NOMO-1 treated with dmso at 0.1 percent for 144 hours (cell line): ENCODE data around the gene NKD1.
"Not testable (repeated sequence)": the region's sequence is repeated elsewhere in the genome, so short reads cannot be mapped to it uniquely, and the experiment has no call there.

Experiments
- DNase-seq: peaks from one replicate; lab custom pipeline; 2025; ENCODE audit not compliant: unreplicated experiment; lab: John Stamatoyannopoulos, UW

NKD1 gene

GRCh38 chr16:50575743-50576142, 27.5 kb downstream of the NKD1 start:
- no peak for DNase-seq

DNA sequence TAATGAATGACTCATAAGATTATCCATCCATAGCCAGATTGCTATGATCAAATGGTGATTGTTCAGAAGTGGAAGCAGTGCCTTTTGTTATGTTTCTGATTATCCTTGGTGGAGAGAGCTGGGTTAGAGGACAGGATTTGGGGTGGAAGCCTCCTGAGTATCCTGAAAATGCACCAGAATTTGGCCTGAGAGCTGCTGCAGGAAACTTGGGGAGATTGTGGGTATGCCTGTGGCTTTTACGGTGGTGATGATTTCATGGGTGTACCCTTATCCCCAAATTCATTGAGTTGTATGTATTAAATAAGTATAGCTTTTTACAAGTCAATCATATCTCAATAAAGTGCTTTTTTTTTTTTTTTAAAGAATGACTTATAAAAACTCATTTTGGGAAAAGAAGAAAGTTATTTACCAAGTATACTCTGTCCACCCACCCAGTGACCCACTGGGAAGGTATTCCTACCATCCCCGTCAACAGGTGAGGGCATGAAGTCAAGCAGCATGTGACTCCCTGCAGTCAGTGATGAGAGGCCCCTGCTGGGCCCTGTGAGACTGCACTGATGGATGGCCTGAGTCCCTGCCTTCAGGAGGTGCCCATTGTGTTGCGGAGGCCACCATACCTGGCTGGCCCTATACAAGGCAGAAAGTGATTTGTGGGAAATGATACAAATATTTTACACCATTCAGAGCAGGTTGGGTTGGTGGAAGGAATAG, 28.4 kb downstream of the NKD1 start:
- DNase-seq: no peak

DNA sequence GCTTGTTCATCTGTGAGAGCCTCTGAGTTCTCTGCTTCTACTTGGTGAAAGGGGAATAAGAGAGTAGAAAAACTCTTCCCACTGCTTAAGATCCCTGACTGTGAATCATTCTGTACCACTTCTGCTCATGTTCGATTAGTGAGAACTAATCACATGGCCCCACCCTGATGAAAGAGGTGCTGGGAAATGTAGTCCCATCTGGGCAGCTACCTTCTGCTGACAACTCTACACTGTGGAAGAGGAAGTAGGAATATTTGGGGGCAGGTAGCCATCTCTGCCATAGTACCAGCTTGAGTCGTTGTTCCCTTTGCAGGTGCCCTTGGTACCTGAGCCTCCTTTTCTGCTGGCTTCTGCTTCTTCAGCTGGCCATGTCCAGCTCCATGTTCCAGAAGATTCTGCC, 29.9 kb downstream of the NKD1 start:
- no peak for DNase-seq

GRCh38 chr16:50579373-50579772, 31.2 kb downstream of the NKD1 start:
- not testable (repeated sequence) for DNase-seq

DNA sequence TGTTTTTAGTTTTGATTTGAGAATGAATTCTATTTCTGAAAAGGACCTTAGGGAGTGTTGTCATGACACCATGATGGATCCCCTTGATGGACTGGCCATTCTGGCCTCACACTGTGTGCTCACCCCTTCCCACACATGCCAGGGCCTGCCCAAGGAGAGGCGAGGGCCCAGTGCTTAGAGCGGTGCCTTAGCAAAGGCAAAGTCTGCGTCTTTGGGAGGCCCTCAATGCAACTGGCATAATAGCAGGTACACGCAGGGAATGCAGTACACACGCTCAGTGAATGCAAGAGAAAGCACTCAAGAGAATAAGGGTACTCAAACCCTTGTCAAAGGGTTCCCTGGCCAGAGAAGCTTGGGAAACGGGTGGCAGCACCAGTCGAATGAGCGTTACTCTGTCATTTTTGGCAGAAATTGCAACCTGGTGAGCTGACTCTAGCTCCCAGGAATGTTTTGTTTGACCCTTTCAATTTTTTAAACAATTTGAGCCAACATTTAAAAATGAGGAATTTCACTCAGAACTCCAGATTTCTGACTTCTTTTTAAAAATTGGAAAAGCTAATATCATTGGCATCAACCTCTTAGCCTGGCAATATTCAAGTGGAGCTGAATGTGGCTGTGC, 32.1 kb downstream of the NKD1 start:
- DNase-seq: no peak

DNA sequence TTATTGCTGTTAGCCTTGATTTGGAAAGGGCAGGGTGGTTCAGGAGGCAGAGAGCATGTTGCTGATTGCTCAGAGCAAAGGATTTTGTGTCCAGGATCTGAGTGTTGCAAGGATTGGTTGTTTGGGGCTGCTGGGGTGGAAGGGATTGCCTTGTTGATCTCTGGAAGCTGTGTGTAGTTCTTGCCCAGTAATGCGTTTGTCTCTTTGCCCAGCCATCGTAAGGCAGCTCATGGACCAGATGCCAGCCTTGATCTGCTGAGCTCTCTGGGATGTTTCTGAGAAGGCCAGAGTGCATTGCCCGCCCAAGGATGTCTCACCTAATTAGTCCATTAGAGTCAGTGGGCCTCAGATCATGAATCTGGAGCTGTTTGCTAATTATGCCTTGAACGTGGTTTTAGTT, 33.6 kb downstream of the NKD1 start:
- DNase-seq: no peak

- no peak for DNase-seq
These were observed 35.0 kb downstream of the NKD1 start for GRCh38 chr16:50583211-50583610.

DNA sequence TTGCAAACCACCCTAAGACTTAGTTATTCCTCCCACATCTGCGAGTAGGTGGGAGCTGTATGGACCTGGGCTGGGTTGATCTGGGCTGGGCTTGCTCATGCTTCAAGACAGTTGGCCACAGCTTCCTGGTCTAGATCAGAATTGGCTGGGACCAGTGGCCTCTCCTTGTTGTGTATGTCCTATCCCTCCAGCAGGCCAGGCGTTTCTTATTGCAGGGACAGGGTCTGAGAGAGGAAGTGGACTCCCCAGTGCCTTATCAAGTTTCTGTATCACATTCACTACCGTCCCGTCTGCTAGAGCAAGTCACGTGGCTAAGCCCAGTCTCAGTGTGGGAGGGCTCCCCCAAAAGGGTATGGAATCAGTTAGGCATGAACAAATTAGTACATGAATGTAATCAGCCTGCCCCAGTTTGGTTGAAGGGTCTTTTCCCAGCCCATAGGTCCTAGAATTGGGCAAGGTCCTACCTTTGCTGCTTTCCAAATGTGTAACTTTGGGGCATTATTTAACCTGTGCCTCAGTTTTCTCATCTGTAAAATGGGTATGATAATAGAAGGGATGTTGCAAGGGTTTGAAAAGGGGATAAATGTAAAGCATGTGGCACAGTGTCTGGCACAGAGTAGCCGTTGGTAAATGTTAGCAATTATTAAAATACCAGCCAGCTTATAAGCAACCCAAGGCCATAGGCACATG, 36.0 kb downstream of the NKD1 start:
- DNase-seq: no peak

GRCh38 chr16:50585331-50585776, 37.2 kb downstream of the NKD1 start:
- no peak for DNase-seq

DNA sequence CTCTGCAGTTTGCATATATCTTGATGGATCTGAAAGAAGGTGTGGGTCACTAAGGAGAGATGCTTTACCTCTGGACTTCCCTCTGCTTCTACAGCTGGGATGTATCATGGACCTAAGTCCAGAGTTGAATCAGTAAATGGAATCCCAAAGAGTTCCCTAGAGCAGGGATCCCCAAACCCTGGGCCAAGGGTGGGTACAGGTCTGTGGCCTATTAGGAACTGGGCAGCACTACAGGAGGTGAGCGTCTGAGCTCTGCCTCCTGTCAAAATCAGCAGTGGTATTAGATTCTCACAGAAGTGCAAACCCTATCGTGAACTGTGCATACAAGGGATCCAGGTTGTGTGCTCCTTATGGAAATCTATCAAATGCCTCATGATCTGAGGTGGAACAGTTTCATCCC, 39.3 kb downstream of the NKD1 start:
- no peak for DNase-seq

DNA sequence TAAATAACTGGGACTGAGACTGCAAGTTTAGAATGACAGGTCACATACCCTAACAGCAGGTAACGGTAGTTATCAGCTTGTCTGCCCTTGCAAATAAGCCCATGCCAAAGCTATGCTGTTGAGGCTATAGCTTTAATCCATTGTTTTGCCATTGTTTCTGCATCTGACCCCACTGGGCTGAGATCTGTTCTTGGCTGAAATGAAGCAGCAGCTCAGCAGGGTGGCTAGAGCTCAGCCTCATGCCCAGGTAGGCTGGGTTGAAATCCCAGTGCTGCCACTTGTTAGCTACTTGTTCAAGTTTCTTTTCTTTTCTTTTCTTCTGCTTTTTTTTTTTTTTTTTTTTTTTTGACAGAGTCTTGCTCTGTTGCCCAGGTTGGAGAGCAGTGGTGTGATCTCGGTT, 40.1 kb downstream of the NKD1 start:
- no peak for DNase-seq

DNA sequence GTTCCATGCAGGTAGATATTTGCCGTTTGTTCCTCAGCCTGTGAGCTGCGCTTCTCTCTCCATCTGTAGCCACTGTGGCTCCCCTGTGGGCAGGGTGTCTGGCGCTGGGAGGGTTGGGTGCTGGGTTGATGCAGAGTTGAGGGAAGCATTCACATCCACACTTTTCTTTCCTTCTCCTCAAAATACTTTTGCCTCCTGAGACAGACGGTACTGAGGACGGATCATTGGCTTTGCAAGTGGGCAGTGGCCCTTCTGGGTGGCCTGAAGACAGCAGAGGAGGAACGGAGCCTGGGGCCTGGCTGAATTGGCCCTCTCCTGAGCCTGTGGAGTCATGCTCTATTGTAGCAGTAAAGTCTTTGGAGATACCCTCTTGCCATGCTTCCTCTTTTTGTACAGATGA, 43.0 kb downstream of the NKD1 start:
- DNase-seq: no peak

GRCh38 chr16:50591800-50592771, 43.9 kb downstream of the NKD1 start:
- DNase-seq: no peak

- DNase-seq: no peak
These were observed 44.8 kb downstream of the NKD1 start for GRCh38 chr16:50592996-50593395.

DNA sequence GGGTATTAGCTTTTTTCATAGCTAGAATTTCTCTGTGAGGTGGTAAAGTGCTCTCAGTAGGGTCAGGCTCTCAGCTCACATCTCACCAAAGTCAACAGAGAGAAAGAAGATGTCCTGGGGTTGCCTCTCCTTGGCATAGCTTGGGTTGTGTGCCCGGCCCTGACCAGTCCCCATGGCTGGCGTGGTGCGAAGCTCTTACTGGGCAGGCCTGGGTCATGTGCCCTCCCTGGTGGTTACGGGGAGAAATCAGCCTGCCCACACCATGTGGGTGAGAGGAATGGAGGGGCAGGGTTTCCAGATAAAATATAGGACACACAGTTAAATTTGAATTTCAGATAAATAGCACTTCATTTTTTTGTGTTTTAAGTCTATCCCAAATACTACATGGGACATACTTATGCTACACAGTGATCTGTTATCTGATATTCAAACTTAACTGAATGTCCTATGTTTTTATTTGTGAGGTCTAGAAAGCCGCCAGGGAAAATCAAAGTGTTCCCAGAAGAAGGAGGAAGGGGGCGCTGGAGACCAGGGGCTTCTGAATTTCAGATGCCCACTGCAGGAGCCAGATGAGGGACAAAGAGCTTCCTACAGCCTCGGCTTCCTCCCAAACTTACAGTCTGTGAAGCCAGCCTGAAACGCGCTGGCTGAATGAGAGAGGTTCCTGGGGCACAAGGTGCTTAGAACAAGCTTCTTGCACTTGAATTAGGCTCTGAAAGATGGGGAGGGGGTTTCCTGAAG, 45.4 kb downstream of the NKD1 start:
- DNase-seq: no peak

GRCh38 chr16:50594308-50595260, 46.4 kb downstream of the NKD1 start:
- no peak for DNase-seq

- no peak for DNase-seq
These were observed 47.7 kb downstream of the NKD1 start for GRCh38 chr16:50595859-50596258.

DNA sequence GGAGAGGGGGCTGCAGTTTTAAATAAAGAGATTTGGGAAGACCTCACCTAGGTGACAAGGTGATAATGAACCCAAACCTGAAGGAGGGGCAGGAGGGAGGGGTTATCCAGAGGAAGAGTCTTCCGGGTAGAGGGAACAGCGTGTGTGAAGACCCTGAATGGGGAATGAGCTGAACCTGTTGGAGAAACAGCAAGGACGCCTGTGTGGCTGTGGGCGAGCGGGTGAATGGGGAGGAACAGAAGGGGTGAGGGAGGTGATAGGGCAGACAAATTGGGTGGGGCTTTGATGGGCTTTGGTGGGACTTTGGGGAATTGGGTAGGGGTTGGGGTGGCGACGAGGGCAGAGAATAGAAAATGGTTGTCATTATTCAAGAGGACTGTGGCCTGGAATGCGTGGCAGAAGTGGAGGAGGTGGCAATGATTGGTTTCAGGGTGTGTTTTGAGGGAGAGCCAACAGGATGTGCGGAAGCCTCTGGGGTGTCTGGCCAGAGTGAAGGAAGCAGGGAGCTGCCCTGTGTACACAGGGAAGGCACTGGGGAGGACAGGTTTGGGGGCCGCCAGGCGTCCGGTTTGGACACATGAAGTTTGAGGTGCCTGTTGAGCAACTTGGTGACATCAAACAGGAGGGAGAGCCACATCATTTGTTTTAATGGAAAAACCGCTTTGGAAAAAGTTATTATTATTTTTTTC, 48.7 kb downstream of the NKD1 start:
- no peak for DNase-seq
